Neural crest cell (in vitro differentiated cells): ENCODE results near the gene UBE2K. TPM values are rescaled to one million over a fixed set of nuclear protein-coding genes. Genes with fewer than 3 reads are reported as not detected.
"Not testable (repeated sequence)": the region's sequence is repeated elsewhere in the genome, so short reads cannot be mapped to it uniquely, and the experiment has no call there.

Experiments used
- DNase-seq: peaks from one replicate; pipeline ENCODE4 v3.0.0; 2021; ENCODE audit warnings: low read depth, mixed read lengths, low spot score
- H3K27ac Mint-ChIP-seq: one replicate; pipeline ENCODE4 v1.8.0; 2021; ENCODE audit warnings: mild to moderate bottlenecking, mixed read lengths; ENCODE audit not compliant: unreplicated experiment
- H3K27me3 Mint-ChIP-seq: 2 replicates; pipeline ENCODE4 v1.8.0; 2021; ENCODE audit warnings: low read depth, mild to moderate bottlenecking, mixed read lengths
- H3K36me3 Mint-ChIP-seq: 2 replicates; pipeline ENCODE4 v1.8.0; 2021; ENCODE audit warnings: low read depth, mild to moderate bottlenecking, mixed read lengths
- H3K4me1 Mint-ChIP-seq: 2 replicates; pipeline ENCODE4 v1.8.0; 2021; ENCODE audit warnings: mixed read lengths
- H3K4me3 Mint-ChIP-seq: one replicate; pipeline ENCODE4 v1.8.0; 2021; ENCODE audit warnings: mild to moderate bottlenecking, mixed read lengths
- H3K9me3 Mint-ChIP-seq: 2 replicates; pipeline ENCODE4 v1.8.0; 2021; ENCODE audit warnings: mixed read lengths
- total RNA-seq: library from RNA; stranded (reverse); gene quantifications from 2 replicates; pipeline ENCODE4 v1.2.1, GENCODE V29; 2021
- TF ChIP-seq, protein P1 (sequence below): fragments of 200-600 bp; sonication (generic); conservative IDR thresholded peaks from 2 replicates; pipeline ENCODE4 v1.5.0; 2021; ENCODE audit warnings: antibody characterized with exemption, mild to moderate bottlenecking

The UBE2K gene
- total RNA-seq, 1 donor from 2014 or later = 79.3 TPM

DNA sequence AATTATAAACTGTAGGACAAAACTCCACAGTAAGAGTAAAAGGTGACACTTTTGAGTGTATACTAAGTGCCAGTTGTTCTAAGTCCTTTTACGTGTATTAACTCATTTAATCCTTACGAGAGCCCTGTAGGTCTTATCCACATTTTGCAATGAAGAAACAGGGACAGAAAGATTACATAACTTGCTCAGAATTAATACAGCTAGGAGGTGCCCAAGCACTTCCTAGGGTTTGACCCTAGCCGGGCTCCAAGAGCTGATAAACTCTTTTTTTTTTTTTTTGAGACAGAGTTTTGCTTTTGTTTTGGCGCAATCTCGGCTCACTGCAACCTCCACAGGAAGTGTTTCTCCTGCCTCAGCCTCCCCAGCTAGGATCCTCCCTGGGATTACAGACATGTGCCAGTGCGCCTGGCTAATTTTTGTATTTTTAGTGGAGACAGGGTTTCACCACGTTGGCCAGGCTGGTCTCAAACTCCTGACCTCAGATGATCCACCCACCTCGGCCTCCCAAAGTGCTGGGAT is 110.4 kb downstream of the UBE2K start:
- Mint-ChIP-seq H3K27me3 (no peaks in the 10 kb centered on the region), H3K36me3 (peaks cover 4% of the 10 kb centered on the region), H3K27ac (no peak overlapping the region), H3K4me1 (peaks cover 5% of the 10 kb centered on the region), H3K4me3 (no peak overlapping the region), H3K9me3 (peaks cover 4% of the 10 kb centered on the region)
- DNase-seq = no peak
- TF ChIP-seq, protein P1, sequence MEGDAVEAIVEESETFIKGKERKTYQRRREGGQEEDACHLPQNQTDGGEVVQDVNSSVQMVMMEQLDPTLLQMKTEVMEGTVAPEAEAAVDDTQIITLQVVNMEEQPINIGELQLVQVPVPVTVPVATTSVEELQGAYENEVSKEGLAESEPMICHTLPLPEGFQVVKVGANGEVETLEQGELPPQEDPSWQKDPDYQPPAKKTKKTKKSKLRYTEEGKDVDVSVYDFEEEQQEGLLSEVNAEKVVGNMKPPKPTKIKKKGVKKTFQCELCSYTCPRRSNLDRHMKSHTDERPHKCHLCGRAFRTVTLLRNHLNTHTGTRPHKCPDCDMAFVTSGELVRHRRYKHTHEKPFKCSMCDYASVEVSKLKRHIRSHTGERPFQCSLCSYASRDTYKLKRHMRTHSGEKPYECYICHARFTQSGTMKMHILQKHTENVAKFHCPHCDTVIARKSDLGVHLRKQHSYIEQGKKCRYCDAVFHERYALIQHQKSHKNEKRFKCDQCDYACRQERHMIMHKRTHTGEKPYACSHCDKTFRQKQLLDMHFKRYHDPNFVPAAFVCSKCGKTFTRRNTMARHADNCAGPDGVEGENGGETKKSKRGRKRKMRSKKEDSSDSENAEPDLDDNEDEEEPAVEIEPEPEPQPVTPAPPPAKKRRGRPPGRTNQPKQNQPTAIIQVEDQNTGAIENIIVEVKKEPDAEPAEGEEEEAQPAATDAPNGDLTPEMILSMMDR = no peak

DNA sequence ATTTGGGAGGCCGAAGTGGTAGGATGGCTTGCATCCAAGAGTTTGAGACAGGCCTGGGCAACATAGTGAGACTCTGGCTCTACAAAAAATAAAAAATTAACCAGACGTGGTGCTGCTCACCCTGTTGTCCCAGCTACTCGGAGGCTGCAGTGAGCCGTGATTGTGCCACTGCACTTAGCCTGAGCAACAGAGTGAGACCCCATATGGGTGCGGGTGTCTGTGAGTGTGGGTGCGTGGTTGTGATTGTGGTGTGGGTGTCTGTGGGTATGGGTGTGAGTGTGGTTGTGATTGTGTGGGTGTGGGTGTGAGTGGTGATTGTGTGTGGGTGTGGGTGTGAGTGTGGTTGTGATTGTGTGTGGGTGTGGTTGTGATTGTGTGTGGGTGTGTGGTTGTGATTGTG is 114.6 kb downstream of the UBE2K start:
- Mint-ChIP-seq H3K4me1 (peaks cover 5% of the 10 kb centered on the region), H3K9me3 (peaks cover 4% of the 10 kb centered on the region), H3K36me3 (peaks cover 4% of the 10 kb centered on the region), H3K27me3 (no peaks in the 10 kb centered on the region), H3K4me3 (peak overlapping the region; percentile 1), H3K27ac (no peak overlapping the region)
- TF ChIP-seq, protein P1 = no peak
- DNase-seq = no peak

- not testable (repeated sequence) for H3K4me3 Mint-ChIP-seq, H3K27me3 Mint-ChIP-seq, DNase-seq, H3K27ac Mint-ChIP-seq, H3K36me3 Mint-ChIP-seq, H3K9me3 Mint-ChIP-seq, H3K4me1 Mint-ChIP-seq
These were observed 115.1 kb downstream of the UBE2K start for GRCh38 chr4:39813033-39813432.

DNA sequence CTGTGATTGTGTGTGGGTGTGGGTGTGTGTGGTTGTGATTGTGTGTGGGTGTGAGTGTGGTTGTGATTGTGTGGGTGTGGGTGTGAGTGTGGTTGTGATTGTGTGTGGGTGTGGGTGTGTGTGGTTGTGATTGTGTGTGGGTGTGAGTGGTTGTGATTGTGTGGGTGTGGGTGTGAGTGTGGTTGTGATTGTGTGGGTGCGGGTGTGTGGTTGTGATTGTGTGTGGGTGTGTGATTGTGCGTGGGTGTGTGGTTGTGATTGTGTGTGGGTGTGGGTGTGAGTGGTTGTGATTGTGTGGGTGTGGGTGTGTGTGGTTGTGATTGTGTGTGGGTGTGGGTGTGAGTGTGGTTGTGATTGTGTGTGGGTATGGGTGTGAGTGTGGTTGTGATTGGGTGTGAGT is 115.8 kb downstream of the UBE2K start:
- not testable (repeated sequence) for H3K9me3 Mint-ChIP-seq, H3K27me3 Mint-ChIP-seq, H3K4me1 Mint-ChIP-seq, H3K36me3 Mint-ChIP-seq, H3K4me3 Mint-ChIP-seq, H3K27ac Mint-ChIP-seq, DNase-seq

GRCh38 chr4:39814403-39815185 is 116.7 kb downstream of the UBE2K start:
- H3K27ac Mint-ChIP-seq = peak overlapping the region; percentile 19
- peaks cover 4% of the 10 kb centered on the region for H3K36me3 Mint-ChIP-seq
- no peaks in the 10 kb centered on the region for H3K27me3 Mint-ChIP-seq
- no peak for DNase-seq
- H3K9me3 Mint-ChIP-seq = peaks cover 4% of the 10 kb centered on the region
- TF ChIP-seq, protein P1 = no peak
- peaks cover 5% of the 10 kb centered on the region for H3K4me1 Mint-ChIP-seq
- no peak overlapping the region for H3K4me3 Mint-ChIP-seq

DNA sequence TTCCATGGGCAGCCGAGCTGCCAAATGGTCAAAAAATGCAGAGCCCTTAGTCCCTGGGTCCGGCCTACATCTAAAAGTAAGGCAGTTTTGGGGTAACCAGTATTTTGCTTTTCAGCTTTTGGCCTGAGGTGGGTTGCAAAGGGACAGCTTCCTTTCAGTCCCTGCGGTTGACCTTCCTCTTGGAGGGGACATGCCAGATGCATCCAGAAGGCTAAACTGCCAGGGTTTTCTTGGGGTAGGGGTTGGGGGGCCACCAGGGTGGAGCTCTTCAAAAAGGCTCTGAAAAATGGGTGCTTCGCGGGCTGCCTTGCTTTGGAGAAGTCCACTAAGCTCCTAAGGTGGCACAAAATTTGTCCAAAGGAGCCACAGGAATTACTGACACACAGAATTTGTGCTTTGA is 120.7 kb downstream of the UBE2K start:
- peaks cover 13% of the 10 kb centered on the region for H3K4me1 Mint-ChIP-seq
- H3K27ac Mint-ChIP-seq = no peak overlapping the region
- no peak for DNase-seq
- H3K36me3 Mint-ChIP-seq = peaks cover 2% of the 10 kb centered on the region
- no peaks in the 10 kb centered on the region for H3K27me3 Mint-ChIP-seq
- no peaks in the 10 kb centered on the region for H3K9me3 Mint-ChIP-seq
- TF ChIP-seq, protein P1 = no peak
- H3K4me3 Mint-ChIP-seq = no peak overlapping the region
